GM19468 (cell line): Measurements from ENCODE around the gene CTSW.

ENCODE experiments used
- ATAC-seq: cut with Tn5 transposase; IDR thresholded peaks from one replicate; pipeline ENCODE4 v1.9.1; 2021; ENCODE audit warnings: mild to moderate bottlenecking, moderate library complexity, moderate number of reproducible peaks; ENCODE audit not compliant: unreplicated experiment; ENCODE audit errors: extremely low read depth

Gene CTSW

DNA sequence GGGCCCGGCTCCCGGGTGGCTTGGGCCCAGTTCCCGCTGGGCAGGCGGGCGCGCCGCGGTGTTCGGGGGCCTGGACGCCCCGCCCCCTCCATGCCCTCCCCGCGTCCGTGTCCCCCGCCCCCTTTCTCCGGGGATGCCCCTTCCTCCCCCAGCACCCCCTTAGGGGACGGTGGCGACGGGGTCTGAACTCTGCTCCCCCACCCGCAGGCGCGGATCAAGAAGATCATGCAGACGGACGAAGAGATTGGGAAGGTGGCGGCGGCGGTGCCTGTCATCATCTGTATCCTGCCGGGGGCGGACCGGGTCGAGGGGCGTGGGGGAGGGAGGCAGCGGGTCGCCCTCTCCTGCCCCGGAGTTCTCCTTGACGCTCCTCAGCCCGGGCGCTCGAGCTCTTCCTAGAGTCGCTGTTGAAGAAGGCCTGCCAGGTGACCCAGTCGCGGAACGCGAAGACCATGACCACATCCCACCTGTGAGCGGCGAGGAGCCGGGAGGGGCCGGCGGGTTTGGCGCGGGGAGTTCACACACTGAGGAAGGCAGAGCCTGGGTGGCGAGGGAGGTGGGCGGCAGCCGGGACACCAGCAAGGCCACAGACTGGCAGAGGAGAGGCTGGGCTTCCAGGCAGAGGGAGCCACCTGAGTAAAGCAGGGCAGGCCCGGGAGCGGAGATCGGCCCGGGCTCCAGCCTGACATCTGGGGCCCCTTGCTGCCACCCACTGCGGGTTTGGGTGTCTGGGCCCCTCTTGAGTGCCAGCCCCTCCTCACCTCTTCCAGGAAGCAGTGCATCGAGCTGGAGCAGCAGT, 40.1 kb downstream of the CTSW start:
- ATAC-seq, result no peak

DNA sequence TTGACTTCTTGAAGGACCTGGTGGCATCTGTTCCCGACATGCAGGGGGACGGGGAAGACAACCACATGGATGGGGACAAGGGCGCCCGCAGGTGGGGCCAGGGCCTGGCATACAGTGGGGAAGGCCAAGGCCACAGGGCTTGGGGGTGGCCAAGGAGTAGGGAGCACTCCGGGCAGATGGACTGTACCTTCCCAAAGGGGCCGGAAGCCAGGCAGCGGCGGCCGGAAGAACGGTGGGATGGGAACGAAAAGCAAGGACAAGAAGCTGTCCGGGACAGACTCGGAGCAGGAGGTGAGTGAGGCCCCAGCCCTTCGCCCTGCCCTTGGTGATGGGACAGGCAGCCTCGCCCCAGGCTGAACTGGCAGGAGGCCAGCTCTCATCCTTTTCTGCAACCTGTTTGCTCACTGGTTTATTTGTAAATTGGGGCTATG, 40.8 kb downstream of the CTSW start:
- no peak for ATAC-seq

DNA sequence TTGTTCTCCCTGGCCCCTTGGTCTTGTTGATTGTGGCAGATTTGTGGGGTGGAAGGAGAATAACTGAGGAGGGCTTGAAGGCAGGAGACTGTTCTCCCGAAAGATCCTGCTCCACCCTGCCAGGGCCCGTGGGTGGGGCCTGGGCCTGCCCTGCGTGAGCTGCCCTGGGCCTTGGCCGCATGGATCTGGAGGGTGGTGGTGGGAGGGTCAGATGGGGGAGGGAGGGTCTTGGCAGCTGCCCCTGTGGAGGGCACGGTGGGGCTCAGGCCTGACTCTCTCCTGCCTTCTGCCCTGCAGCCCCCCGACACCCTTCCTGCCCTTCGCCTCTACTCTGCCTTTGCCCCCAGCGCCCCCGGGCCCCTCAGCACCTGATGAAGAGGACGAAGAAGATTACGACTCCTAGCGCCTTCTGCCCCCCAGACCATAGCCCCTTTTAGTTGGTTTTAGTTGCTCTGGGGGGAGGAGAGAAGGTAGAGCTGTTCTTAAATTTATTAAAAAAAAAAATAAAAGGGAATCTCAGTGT, 41.5 kb downstream of the CTSW start:
- no peak for ATAC-seq

DNA sequence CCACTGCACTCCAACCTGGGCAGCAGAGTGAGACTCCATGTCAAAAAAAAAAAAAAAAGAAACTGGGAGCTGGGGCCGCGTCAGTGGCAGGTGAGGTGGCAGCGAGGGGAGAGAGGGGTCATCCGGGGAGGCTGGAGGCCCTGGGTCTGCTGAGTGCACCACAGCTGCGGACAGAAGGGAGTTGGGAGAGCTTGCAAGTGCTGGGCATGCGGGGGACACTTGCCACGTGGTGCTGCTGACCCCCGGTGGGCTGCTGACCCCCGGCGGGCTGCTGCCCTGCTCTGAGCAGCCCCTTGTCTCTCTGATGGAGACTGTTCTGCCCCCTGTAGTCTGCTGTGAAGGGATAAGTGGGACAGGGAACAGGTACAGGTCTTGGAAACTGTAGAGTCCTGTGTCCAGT, 42.2 kb downstream of the CTSW start:
- ATAC-seq, result no peak

DNA sequence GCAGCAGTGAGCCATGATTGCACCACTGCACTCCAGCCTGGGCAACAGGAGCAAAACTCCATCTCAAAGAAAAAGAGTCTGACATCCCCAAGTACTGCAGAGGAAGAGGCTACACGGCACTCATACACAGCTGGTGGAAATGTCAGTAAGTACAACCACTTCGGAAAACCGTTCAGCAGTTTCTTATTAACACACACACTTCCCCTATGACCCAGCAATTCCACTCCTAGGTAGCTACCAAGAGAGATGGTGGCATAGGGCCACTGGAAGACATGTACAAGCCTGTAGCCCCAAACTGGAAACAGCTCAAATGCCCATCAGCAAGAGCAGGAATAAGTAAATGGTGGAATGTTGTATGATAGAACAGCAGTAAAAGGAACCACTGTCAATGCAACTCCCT, 42.9 kb downstream of the CTSW start:
- ATAC-seq, result no peak

DNA sequence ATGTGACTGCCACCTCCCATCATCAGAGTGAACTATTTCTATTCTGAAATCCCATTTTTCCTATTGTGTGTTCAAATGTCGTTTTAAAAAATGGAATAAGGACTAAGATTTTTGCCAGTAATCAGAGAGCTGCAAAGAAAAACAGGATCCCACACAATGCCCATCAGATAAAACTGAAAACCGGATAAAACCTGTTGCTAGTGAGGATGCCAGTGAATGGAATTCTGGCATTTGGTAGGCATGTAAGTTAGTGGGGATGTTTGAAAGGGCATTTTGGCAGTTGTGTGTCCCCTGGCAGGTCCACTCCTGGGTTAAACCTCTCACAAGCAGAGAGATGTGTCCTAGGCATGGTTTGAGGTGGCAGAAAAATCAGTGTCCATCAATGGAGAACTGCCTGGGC, 45.8 kb downstream of the CTSW start:
- no peak for ATAC-seq

DNA sequence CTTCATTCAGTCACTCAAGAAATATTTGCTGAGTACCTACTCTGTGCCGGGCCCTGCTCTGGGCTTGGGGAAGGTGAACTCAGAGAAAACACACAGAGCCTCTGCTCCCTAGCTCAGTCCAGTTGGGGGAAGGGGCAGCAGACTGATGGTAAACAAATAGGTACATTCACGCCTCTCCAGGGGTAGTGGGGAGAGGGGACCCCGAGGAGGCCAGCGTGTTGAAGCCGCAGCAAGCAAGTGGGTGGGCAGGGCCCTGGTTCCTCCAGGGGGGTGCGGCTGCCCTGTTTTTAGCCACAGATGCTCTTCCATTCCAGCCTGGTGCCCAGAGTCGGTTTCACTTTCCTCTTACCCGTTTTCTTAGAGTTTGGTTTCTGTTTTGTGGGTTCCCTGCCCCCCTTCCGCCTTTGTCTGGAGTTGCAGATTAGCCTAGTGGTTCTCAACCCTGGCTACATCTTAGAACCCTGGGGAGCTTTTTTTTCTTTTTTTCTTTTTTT, 48.3 kb downstream of the CTSW start:
- no peak for ATAC-seq

DNA sequence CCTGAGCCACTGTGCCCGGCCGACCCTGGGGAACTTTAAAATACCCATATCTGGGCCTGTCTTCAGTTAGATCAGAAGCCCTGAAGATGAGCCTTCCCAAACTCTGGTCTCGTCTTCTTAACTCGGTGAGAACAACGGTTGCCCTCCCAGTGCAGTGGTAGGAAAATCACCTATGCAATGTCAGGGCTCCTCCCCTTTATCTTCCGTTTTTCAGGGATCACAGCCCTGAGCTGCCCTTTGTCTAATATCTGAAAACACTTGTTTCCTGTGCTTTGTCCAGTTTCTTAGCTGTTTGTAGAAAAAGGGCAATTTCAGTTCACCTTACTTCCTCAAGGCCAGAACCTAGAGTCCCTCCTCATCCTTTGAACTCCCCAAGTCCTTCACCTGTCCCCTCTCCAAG, 49.0 kb downstream of the CTSW start:
- ATAC-seq, result no peak

DNA sequence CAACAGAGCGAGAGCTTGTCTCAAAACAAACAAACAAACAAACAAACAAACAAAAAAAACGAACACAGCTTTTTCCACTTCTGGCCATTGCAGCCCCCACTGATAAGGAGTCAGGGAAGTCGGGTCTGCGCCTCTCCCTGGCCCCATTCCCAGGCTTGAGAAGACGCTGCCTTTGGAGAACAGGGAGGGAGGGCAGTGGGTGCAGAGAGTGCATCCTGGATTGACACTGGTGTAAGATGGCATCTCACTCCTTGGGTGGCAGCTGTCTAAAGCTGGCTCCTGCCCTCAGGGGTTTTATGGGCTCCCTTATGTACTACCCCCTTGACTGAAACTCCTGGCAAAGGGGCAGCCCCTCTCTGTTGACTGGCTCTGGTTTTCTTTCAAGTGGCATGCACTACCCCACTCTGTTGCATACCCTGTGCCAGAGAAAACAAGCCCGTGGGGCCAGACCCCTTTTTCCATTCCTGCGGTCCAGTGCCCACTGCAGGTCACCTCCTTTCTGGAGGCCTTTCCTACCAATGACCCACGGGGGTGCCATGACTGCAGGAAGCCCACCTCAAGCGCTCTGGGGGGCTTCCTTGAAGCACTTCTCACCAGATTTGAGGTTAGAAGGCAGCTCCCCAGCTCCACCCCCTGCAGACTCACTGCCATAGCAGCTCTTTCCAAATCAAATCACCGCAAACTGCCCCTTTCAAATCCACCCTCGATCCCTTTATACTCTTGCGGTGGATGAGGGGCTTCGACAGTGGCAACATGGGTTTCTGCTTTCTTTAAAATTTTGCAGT, 52.3 kb downstream of the CTSW start:
- no peak for ATAC-seq

DNA sequence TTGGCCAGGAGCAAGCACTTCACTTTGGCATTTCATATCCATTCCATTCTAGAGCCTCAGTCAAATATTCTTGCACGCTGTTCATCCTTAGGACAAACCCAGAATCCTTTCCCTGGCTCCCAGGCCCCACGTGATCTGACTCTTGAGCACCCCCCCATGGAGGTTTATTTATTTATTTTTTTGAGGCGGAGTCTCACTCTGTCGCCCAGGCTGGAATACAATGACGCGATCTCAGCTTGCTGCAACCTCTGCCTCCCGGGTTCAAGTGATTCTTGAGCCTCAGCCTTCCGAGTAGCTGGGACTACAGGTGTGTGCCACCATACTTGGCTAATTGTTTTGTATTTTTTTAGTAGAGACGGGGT, 52.9 kb downstream of the CTSW start:
- no peak for ATAC-seq
